ENCODE results near the gene ZIC5.
"Not testable (repeated sequence)": the region's sequence is repeated elsewhere in the genome, so short reads cannot be mapped to it uniquely, and the experiment has no call there.

Gene ZIC5

DNA sequence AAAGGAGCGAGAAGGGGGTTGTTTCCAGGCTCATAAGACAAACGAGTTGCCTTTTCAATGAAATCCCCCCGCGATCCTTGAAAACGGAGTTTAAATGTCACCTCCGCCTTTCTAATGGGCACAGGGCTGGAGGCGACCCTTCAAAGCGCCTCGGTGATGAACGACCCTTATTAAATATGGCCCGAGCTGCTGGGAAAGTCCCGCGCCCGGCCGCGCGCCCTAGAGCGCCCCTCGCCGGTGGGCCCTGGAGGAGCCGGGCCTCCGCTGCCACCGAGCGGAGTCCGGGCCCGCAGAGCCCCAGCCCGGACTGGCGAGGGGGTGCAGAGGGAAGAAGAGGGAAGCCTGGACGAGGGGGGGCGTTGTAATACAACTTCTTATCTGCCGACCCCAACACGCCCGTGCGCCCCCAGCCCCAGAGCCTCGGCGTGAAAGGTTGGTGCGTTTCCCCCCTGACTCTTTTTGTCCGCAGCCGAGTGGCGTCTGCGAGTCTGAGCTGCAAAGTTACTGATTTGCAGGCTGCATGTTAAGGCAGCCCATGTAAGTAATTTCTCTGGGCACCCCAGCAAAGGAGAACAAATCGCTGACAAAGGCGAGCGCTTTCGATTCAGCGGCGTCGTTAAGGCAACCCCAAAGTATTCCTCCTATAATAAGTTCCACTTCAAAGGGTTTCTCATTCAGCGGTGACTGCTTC lies 11.9 kb downstream of the ZIC5 start:
- DNase-seq: no peak

DNA sequence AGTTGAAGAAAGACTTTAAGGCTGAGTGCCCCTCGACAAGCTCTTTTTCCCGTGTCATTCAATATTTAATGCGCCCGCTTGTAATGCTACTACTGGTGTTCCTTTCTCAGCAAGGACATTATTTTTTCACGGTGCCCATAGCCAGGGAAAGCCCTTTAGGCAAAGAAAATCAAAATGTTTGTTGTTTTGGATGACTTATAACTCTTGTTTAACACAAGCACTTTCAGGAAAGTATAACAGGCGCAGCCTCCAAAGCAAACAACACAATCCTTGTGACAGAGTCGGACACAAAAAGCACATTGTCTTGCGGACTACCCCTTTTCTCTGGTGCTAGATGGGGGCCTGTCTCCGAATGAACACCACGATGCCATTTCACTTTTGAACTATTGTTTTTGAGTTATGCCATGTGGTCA lies 12.4 kb downstream of the ZIC5 start:
- DNase-seq: no peak

DNA sequence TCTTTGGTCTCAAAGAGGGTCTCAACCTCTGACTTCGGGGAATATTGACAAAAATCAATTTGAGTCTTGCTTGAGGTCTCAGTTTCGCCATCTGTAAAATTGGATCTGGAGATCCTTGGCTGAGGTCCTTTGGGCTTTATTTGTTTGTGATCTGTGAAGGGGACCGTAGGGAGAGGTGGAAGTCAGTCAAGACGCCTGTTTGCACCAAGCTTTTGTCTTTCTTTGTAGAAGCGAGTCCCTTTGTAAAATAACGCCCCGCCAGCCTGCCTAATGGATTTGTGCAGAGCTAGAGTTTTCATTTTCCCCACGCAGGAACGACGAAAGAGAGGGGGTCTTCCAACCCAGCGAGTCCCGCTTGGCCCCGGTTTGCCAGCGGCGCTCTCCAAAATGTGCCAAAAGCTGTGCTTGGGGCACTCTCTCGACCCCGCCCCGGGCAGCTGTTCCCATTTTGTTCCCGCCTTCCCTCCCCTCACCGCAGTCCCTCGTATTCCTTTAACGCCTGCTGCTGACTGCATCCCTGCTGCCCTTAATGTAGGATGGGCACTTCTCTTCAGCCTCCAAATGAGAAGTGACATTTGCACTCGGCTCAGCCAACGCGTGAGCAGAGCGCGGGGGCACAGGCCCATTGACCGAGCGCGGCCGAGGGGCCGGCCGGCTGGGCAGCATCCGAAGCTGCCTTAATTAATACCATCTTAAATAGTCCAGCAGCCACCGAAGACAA lies 13.0 kb downstream of the ZIC5 start:
- no peak for DNase-seq

GRCh38 chr13:99956473-99957349 lies 14.9 kb downstream of the ZIC5 start:
- no peak for DNase-seq

DNA sequence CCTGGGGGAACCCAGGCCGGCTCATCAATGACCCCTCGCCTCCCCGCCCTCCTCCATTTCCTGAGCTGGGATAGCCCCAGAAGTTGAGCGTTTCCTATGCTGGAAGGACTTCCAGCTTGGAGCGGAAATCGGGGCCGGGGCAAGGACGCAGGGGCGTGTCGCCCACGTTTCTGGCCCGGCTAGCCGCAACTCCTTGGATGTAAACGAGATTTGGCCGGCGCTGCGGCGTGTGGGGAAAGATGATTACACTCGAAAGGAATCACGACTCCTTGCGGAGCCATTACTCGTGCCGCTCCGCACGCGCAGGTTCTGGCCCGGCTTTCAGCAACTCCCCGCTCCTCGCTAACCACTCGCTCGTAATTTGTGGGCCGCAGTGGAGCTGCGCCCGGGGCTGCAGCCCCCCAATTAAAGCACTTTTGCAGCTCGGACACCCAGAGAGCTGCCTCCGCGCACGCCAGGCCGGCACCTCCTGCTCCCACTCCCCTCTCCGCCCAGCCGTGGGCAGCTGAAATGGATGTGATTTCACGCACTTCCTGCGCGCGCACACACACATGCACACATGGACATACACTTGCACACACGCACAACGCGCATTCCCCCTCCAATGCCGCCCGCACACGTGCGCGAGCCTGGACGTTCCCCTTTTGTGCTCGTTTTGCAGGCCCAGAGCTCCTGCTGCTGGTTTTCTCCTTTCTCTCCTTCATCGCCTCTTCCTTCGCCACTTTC lies 15.7 kb downstream of the ZIC5 start:
- DNase-seq: no peak

GRCh38 chr13:99955107-99955746 lies 16.3 kb downstream of the ZIC5 start:
- DNase-seq: no peak

DNA sequence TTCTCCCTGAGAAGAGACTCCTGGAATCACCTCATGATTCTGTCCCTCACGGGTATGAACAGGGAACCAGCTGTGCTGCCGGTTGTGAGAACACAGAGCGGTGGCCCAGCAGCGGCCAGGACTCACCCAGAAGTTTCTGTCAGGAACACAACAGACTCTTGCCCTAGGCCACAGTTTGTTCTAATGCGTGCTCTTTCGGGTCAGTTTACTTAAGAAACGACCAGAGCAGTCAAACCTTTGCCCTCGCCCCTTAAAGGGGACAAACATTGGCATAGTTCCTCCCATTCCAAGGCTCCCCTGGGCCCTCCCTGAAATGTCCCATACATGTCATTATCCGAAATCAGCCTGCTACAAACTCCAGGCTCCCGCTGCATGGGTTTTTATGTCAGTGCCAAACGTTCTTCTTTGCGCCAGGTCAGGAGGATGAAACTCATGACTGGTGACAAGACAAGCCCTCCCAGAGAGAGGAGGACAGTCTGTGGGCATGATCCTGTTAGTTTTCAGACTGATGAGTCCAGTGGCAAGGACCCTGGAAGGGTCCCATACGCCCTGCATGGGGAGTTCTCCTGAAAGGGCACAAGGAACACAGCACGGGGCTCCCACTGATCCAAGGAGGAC lies 18.3 kb downstream of the ZIC5 start:
- no peak for DNase-seq

DNA sequence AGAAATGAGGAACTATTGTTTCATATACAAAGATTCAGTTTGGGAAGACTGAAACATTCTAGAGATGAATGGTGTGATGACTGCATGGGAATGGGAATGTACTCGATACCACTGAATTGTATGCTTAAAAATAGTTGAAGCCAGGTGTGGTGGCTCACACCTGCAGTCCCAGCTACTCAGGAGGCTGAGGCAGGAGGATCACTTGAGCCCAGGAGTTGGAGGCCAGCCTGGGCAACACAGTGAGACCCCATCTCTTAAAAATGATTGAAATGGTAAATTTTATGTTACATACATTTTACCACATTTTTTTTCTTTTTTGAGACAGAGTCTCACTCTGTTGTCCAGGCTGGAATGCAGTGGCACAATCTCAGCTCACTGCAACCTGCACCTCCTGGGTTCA lies 19.9 kb downstream of the ZIC5 start:
- not testable (repeated sequence) for DNase-seq

GRCh38 chr13:99949679-99950413 lies 21.7 kb downstream of the ZIC5 start:
- DNase-seq: no peak

DNA sequence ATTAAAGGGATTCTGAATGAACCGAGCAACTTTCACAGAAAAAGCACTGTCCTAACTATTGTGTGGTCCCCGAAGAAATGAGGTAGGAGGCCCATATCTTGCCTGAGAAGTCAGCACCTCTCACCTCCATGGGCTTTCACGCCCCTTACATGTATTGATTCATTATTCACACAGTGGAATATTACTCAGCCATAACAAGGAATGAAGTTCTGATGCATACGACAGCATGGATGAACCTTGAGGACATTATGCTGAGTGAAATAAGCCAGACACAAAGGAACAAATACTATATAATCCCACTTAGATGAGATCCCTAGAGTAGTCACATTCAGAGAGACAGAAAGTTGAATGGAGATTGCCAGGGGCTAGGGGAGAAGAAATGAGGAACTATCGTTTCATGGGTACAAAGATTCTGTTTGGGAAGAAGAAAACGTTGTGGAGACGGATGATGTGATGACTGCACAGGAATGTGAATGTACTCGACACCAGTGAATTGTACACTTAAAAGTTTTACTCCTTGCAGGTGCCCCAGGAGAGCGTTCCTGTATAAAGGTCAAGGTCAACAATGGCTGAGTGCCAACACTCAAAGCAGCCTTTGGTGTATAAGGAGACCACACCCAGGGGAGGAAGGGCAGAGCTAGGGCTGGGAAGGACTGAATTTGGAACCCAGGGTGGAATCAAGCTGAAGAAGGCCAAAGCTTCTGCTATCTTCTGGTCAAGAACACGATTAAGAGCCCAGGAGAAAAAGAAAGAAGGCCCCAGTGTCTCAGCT lies 22.5 kb downstream of the ZIC5 start:
- DNase-seq: no peak

DNA sequence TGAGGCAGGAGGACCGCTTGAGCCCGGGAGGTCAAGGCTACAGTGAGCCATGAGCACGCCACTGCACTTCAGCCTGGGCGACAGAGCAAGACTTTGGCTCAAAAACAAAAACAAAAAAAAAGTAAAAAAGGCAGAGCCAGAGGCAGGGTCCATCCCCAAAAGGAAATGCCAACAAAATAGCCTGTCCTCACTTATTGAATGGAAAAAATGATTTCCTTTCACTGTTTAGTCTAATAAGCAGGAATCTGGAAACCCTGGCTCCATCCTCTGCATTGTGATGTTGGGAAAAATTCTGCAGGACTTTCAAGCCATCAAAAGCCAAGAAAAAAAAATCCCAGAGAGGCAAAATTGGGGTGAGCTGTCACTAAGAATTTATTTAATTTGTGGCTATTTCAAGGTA lies 23.2 kb downstream of the ZIC5 start:
- no peak for DNase-seq

DNA sequence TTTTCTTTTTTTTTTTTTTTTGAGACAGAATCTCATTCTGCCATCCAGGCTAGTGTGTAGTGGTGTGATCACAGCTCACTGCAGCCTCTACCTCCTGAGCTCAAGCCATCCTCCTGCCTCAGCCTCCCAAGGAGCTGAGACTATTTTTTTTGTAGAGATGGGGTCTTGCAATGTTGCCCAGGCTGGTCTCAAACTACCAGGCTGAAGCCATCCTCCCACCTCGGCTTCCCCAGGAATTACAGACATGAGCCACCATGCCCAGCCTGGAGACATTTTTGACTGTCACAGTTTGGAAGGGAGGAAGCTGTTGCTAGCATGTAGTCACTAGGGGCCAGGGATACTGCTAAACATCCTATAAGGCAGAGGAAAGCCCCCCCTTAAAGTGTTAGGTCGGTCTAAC lies 23.9 kb downstream of the ZIC5 start:
- no peak for DNase-seq

- DNase-seq: not testable (repeated sequence)
Measured at GRCh38 chr13:99945515-99945914, 26.1 kb downstream of the ZIC5 start.

GRCh38 chr13:99944606-99945005 lies 27.0 kb downstream of the ZIC5 start:
- no peak for DNase-seq

- no peak for DNase-seq
Measured at GRCh38 chr13:99944102-99944501, 27.5 kb downstream of the ZIC5 start.

- DNase-seq: no peak
Measured at GRCh38 chr13:99941911-99942310, 29.7 kb downstream of the ZIC5 start.

DNA sequence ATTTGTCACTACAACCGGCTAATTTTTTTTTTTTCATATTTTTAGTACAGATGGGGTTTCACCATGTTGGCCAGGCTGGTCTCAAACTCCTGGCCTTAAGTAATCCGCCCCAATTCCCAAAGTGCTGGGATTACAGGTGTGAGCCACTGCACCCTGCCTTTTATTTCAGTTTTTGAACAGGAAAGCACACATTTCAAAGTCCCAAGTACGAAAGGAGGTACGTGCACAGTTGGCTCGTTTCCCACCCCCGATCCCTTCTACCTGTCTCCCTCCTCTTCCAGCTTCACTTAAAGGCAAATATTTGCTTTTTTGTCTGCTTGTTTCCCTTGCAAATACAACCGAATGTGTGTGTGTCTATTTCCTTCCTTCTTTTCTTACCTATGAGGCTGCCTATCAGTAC lies 30.5 kb downstream of the ZIC5 start:
- DNase-seq: no peak

DNA sequence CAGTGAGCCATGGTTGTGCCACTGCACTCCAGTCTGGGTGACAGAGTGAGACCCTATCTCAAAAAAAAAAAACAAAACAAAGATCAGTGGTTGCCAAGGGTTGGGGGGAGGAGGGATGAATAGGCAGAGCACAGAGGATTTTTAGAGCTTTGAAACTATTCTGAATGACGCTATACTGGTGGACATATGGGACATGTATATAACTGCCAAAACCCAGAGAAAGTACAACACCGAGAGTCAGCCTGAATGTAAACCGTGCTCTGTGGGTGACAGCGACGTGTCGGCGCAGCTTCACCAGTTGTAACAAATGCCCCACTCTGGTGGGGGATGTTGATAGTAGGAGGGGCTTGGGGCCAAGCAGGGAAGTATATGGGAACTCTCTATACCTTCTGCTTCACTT lies 32.9 kb downstream of the ZIC5 start:
- DNase-seq: no peak

DNA sequence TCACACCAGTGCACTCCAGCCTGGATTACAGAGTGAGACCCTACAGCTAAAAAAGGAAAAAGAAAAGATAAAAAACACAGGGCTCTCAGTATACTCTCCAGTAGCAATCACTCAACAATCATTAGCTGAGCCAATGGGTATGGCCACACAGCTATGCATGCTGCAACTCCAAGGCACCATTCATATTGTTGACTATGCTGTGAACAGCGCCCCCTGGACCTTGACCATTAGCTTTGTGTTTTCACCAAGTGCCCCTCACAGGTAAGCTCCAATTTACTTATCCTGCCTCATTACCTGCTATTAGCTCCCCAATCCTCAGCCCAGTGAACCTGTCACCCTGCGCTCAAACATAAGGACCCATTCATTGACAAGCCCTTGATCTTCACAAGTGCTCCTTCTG lies 35.8 kb downstream of the ZIC5 start:
- no peak for DNase-seq

DNA sequence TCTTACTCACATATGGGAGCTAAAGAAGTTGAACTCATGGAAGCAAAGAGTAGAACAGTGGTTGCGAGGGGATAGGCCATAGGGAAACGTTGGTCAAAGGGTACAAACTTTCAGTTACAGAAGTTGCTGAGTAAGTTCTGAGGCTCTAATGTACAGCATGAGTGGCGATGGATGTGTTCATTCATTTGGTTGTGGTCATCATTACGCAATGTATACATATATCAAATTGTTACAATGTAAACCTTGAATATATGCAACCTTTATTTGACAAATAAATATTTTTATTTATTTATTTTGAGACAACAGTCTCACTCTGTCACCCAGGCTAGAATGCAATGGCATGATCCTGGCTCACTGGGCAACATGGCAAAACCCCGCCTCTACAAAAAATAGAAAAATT lies 38.7 kb downstream of the ZIC5 start:
- DNase-seq: no peak

- DNase-seq: no peak
Measured at GRCh38 chr13:99930925-99931324, 40.6 kb downstream of the ZIC5 start.
